ENCODE results near the gene MUS81. TPM values are rescaled to one million over a fixed set of nuclear protein-coding genes. Genes with fewer than 3 reads are reported as not detected.

The MUS81 gene
- total and polyA plus RNA-seq, 2 of the 13 experiments (the other 11 are each of a cell fraction or from before 2014, with no cell fraction given), result 25.6 to 30.2 TPM

DNA sequence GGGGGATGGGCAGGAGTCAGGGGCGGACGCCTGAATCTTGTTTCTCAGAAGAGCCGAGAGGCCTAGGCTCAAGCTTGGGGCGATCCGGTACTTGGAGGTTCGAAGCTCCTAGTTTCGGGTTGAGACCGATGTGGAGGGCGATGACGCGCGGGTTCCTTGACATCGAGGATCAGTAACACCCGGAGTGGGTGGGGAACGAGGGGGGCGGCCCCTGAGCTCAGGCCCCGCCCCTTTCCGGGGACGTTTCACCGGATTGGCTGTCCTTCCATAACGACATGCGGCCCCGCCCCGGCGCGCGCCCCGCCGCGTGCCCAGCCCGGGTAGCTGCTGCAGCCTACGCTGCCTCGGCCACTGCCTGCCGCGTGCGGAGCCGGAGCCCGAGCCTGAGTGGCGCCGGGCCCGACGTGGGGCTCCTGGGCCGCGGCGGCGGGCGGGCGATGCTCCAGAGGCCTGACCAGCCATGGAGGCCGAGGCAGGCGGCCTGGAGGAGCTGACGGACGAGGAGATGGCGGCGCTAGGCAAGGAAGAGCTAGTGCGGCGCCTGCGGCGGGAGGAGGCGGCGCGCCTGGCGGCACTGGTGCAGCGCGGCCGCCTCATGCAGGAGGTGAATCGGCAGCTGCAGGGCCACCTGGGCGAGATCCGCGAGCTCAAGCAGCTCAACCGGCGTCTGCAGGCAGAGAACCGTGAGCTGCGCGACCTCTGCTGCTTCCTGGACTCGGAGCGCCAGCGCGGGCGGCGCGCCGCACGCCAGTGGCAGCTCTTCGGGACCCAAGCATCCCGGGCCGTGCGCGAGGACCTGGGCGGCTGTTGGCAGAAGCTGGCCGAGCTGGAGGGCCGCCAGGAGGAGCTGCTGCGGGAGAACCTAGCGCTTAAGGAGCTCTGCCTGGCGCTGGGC lies 30.3 kb downstream of the MUS81 start, which contains the start of gene CCDC85B (continued):
- TF ChIP-seq MLXIP (CRISPR knock-in tag; IDR thresholded peaks at IDR 0.05; ENCODE audit: borderline replicate concordance), result peak; percentile 46; the same call in 1 of the 2 replicates
- peak; percentile 96 for TF ChIP-seq ZIK1 (CRISPR knock-in tag; IDR thresholded peaks at IDR 0.05; ENCODE audit: borderline replicate concordance, low read depth)
- peak; percentile 89; the same call in 1 of the 2 replicates for TF ChIP-seq CERS6 (CRISPR knock-in tag; IDR thresholded peaks at IDR 0.05)
- peak; percentile 63 for TF ChIP-seq MXD4 (CRISPR knock-in tag; IDR thresholded peaks at IDR 0.05)
- TF ChIP-seq HIC2 (CRISPR knock-in tag; IDR thresholded peaks at IDR 0.05; ENCODE audit: low read depth), result peak; percentile 42; the same call in 1 of the 2 replicates
- TF ChIP-seq ZNF761 (CRISPR knock-in tag; conservative IDR thresholded peaks at IDR 0.05), result peak; percentile 69
- TF ChIP-seq ZNF558 (CRISPR knock-in tag; IDR thresholded peaks at IDR 0.05; ENCODE audit: borderline replicate concordance), result peak; percentile 78; the same call in 1 of the 2 replicates
- TF ChIP-seq, protein P1, sequence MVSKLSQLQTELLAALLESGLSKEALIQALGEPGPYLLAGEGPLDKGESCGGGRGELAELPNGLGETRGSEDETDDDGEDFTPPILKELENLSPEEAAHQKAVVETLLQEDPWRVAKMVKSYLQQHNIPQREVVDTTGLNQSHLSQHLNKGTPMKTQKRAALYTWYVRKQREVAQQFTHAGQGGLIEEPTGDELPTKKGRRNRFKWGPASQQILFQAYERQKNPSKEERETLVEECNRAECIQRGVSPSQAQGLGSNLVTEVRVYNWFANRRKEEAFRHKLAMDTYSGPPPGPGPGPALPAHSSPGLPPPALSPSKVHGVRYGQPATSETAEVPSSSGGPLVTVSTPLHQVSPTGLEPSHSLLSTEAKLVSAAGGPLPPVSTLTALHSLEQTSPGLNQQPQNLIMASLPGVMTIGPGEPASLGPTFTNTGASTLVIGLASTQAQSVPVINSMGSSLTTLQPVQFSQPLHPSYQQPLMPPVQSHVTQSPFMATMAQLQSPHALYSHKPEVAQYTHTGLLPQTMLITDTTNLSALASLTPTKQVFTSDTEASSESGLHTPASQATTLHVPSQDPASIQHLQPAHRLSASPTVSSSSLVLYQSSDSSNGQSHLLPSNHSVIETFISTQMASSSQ (IDR thresholded peaks at IDR 0.05; ENCODE audit: low read depth), result no peak
- TF ChIP-seq, protein P1 (CRISPR knock-in tag; IDR thresholded peaks at IDR 0.05; ENCODE audit: borderline replicate concordance), result 0 out of 2 replicates have a peak, but pooled peaks have one; percentile 48
- TF ChIP-seq ZBTB33 (CRISPR knock-in tag; IDR thresholded peaks at IDR 0.05), result no peak
- peak; percentile 90 for TF ChIP-seq BORCS8-MEF2B (CRISPR knock-in tag; IDR thresholded peaks at IDR 0.05)
- TF ChIP-seq ZNF18 (CRISPR knock-in tag; IDR thresholded peaks at IDR 0.05; ENCODE audit: insufficient replicate concordance), result no peak

Measured in HepG2 (cell line).